HL-60 (cell line): ENCODE measurements around the gene LDB2.

Source experiments
- DNase-seq, 2 experiments: peaks; one replicate each; pipeline ENCODE4 v3.0.0-alpha.2; 2010 to 2020; ENCODE audit warnings: low read depth in 1 of 2, low spot score in 1 of 2
- H3K27ac ChIP-seq: fragments of 250-450 bp; sonication (Bioruptor Pico); replicated peaks from 2 replicates; pipeline ENCODE4 v1.5.1; 2020; ENCODE audit warnings: mild to moderate bottlenecking, moderate library complexity
- H3K27me3 ChIP-seq: fragments of 250-450 bp; sonication (Bioruptor Pico); 2 replicates; pipeline ENCODE4 v1.5.1; 2021; ENCODE audit warnings: mild to moderate bottlenecking, moderate library complexity; ENCODE audit not compliant: insufficient read depth, poor library complexity, severe bottlenecking
- H3K4me3 ChIP-seq: replicated peaks from 2 replicates; pipeline ENCODE4 v1.5.1; 2011; ENCODE audit warnings: mild to moderate bottlenecking, control low read depth, low read length; ENCODE audit not compliant: insufficient read depth
- CTCF ChIP-seq: IDR thresholded peaks from one replicate; pipeline ENCODE4 v1.5.1; 2011; ENCODE audit warnings: low read length, control low read depth, inconsistent platforms; ENCODE audit not compliant: insufficient read depth
- GABPA ChIP-seq: IDR thresholded peaks from 2 replicates; pipeline ENCODE4 v1.6.1; 2012; ENCODE audit warnings: low read depth
- POLR2AphosphoS5 ChIP-seq: IDR thresholded peaks from 2 replicates; pipeline ENCODE4 v1.6.1; 2012; ENCODE audit warnings: low read depth
- REST ChIP-seq: IDR thresholded peaks from 2 replicates; pipeline ENCODE4 v1.6.1; 2012; ENCODE audit warnings: low read depth; ENCODE audit not compliant: insufficient replicate concordance
- SPI1 ChIP-seq: IDR thresholded peaks from 2 replicates; pipeline ENCODE4 v1.6.1; 2012; ENCODE audit warnings: low read depth, mild to moderate bottlenecking, borderline replicate concordance

LDB2 gene

GRCh38 chr4:16659694-16660093, 238.8 kb downstream of the LDB2 start:
- Histone ChIP-seq H3K4me3 (no peak overlapping the region), H3K27me3 (no peaks in the 10 kb centered on the region), H3K27ac (no peak overlapping the region)
- TF ChIP-seq SPI1 (no peak), REST (no peak), CTCF (no peak), GABPA (no peak), POLR2AphosphoS5 (no peak)
- no peak for DNase-seq

- DNase-seq = no peak
- Histone ChIP-seq H3K27ac (no peak overlapping the region), H3K27me3 (no peaks in the 10 kb centered on the region), H3K4me3 (no peak overlapping the region)
- TF ChIP-seq REST (no peak), POLR2AphosphoS5 (no peak), GABPA (no peak), SPI1 (no peak), CTCF (no peak)
Measured at GRCh38 chr4:16659079-16659478, 239.4 kb downstream of the LDB2 start.

GRCh38 chr4:16658183-16658582, 240.3 kb downstream of the LDB2 start:
- TF ChIP-seq POLR2AphosphoS5 (no peak), GABPA (no peak), CTCF (no peak), REST (no peak), SPI1 (no peak)
- no peak overlapping the region for H3K27ac ChIP-seq
- H3K4me3 ChIP-seq = no peak overlapping the region
- no peak for DNase-seq
- H3K27me3 ChIP-seq = no peaks in the 10 kb centered on the region
